AG09309 (cell line): ENCODE measurements around the gene AQP6.

Experiments
- DNase-seq: peaks from one replicate; pipeline ENCODE4 v3.0.0-alpha.2; 2010; ENCODE audit warnings: low read depth
- H3K4me3 ChIP-seq: 2 replicates; pipeline ENCODE4 v1.5.1; 2011; ENCODE audit warnings: mild to moderate bottlenecking, low read depth, low read length, moderate library complexity; ENCODE audit not compliant: control insufficient read depth
- TF ChIP-seq, protein P1 (sequence below): IDR thresholded peaks from 2 replicates; pipeline ENCODE4 v1.5.1; 2011; ENCODE audit warnings: mild to moderate bottlenecking, low read depth, low read length, inconsistent platforms; ENCODE audit not compliant: insufficient read depth, control insufficient read depth; ENCODE audit errors: missing control alignments

Gene AQP6

DNA sequence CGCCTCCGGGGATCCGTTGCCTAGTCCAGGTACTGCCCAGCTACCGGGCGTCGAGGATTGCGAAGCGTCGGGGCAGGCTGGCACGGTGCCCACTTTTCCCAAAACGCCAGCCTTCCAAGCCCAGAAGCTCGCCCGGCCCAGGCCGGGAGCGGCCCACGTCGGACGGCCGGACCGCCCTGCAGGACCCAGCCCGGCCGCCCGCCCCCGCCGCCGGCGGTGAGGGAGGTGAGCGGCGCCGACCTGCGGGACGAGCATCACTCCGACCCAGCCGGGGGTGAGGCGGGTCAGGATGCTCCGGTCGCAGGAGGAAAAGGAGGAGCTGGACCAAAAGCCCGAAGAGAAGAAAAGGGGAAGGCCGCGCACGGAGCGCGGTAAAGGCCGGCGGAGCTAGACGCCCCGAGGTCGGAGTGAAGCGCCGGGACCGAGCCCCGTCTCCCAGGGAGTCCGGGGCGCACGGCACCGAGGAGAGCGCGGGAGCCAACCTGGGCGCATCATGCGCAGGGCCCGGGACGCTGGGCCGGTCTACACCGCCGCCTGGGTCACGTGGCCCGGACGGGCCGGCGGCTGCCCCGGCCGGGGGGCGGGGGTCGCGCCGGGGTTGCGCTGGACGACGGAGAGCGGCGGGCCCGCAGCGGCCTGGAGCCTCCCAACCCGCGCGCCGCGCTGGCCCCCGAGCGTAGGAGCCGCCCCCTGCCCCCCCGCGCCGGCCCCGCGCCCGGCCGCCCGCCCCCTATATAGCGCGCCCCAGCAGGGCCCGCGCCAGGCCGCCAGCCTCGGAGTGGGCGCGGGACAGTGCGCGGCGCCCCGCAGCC, 11.4 kb upstream of the AQP6 start, which contains the start of gene AQP5:
AQP5 (plus strand) TSS at position 762 of the 812 bp plus-strand sequence. CDS start 146 bp downstream, outside the sequence.
- DNase-seq = no peak
- no peak within 1 kb of the TSS; the same call in 1 of the 2 replicates for H3K4me3 ChIP-seq
- TF ChIP-seq, protein P1, sequence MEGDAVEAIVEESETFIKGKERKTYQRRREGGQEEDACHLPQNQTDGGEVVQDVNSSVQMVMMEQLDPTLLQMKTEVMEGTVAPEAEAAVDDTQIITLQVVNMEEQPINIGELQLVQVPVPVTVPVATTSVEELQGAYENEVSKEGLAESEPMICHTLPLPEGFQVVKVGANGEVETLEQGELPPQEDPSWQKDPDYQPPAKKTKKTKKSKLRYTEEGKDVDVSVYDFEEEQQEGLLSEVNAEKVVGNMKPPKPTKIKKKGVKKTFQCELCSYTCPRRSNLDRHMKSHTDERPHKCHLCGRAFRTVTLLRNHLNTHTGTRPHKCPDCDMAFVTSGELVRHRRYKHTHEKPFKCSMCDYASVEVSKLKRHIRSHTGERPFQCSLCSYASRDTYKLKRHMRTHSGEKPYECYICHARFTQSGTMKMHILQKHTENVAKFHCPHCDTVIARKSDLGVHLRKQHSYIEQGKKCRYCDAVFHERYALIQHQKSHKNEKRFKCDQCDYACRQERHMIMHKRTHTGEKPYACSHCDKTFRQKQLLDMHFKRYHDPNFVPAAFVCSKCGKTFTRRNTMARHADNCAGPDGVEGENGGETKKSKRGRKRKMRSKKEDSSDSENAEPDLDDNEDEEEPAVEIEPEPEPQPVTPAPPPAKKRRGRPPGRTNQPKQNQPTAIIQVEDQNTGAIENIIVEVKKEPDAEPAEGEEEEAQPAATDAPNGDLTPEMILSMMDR = no peak

DNA sequence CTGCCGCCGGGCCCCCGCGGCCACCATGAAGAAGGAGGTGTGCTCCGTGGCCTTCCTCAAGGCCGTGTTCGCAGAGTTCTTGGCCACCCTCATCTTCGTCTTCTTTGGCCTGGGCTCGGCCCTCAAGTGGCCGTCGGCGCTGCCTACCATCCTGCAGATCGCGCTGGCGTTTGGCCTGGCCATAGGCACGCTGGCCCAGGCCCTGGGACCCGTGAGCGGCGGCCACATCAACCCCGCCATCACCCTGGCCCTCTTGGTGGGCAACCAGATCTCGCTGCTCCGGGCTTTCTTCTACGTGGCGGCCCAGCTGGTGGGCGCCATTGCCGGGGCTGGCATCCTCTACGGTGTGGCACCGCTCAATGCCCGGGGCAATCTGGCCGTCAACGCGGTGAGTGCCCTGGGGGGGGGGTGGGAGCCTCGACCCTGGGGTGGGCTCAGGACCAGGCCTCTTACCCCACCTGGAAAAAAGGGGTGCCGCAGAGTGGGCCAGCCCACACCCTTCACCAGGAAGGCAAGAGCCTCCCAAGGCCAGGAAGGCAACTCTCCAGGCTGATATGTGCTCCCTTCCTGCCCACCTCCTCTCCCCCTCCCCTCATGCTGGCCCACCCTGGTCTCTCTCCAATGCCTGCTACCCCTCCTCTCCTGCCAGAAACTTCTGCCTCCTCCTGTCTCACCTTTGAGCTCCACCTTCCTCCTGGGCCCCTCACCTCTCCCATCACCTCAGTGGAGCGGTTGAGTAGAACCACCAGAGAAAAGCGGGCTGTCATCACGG, 10.6 kb upstream of the AQP6 start:
- no peak for DNase-seq
- TF ChIP-seq, protein P1 = no peak
- H3K4me3 ChIP-seq = no peak overlapping the region

DNA sequence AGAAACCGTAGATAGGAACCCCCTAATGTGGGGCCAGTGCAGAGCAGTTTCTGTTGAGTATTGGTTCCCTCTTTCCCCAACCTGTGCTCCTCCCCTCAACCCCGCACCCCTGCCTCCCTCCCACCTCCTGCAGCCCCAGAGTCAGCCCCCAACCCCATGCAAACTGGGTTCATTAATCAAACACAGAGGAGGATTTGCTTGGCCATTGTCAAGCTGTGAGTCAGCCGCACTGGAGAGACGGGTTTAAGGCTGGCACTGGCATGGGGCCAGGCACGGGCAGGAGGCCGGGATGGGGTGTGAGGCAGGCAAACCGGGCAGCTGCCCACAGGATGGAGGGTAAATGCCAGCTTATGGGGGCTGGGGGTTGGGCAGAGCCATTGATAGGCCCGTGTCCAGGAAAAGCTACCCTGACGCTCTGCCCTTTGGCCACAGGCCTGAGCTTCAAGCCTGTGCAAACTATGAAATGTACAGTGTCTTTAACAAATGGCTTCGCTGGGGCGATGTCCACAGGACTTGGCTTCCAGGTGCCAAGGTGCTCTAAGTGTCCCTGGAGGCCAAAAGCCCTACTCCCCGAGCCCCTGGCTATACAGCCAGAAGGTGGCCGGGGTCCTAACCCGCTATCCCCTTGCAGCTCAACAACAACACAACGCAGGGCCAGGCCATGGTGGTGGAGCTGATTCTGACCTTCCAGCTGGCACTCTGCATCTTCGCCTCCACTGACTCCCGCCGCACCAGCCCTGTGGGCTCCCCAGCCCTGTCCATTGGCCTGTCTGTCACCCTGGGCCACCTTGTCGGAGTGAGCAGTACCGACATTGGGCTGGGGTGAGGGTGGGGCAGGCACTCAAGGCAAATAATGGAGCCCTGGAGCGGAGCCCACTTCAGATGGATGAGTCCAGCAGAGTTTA, 9.6 kb upstream of the AQP6 start:
- TF ChIP-seq, protein P1 = no peak
- no peak for DNase-seq
- H3K4me3 ChIP-seq = no peak overlapping the region

DNA sequence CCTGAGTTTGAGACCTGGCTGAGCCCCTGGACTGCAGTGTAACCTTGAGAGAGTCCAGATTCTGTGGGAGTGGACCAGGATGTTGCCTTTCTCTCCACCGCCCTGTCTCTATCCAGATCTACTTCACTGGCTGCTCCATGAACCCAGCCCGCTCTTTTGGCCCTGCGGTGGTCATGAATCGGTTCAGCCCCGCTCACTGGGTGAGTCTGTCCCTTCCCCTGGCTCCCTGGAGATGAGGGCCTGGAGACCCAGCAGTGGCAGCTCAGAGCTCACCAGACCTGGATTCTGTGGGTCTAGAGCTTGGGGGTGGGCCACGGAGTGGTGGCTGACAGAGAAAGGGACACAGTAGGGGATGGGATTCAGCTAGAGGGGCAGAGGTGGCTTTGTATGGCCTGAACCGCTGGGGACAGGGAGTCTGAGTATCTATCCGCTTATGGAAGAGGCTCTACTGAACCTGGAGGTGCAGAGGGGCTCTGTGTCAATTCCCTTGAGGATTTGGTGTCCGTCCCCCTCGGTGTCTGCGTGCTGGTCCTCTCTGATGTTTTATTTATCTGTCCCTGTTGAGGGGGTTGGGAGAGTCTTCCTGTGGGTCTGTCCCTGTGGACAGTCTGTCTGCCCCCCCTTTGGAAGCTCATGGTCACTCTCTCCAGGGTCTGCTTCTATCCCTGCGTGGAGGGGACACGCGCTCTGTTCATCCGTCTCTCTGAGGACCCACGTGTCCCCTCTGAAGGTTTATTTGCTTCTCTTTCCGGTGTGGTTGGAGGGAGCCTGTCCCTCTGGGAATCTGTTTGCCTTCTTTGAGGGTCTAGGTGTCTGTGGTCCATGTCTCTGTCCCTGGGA, 8.6 kb upstream of the AQP6 start:
- no peak overlapping the region for H3K4me3 ChIP-seq
- no peak for DNase-seq
- TF ChIP-seq, protein P1 = no peak

DNA sequence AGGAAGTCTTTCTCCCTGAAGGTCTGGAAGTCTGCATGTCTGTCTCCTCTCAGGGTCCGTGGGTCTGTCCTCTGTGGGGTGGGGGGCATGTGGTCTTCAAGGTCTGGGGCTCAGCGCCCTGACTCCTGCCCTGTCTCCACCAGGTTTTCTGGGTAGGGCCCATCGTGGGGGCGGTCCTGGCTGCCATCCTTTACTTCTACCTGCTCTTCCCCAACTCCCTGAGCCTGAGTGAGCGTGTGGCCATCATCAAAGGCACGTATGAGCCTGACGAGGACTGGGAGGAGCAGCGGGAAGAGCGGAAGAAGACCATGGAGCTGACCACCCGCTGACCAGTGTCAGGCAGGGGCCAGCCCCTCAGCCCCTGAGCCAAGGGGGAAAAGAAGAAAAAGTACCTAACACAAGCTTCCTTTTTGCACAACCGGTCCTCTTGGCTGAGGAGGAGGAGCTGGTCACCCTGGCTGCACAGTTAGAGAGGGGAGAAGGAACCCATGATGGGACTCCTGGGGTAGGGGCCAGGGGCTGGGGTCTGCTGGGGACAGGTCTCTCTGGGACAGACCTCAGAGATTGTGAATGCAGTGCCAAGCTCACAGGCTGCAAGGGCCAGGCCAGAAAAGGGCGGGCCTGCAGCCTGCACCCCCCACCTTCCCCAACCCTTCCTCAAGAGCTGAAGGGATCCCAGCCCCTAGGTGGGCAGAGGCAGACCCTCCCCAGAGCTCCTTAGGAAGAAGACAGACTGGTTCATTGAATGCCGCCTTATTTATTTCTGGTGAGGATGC, 7.7 kb upstream of the AQP6 start:
- no peak for DNase-seq
- no peak overlapping the region for H3K4me3 ChIP-seq
- TF ChIP-seq, protein P1 = no peak
